SKM-1 (cell line): ENCODE data around the gene EML4.
"Not testable (repeated sequence)": the region's sequence is repeated elsewhere in the genome, so short reads cannot be mapped to it uniquely, and the experiment has no call there.

Source experiments
- DNase-seq: peaks from one replicate; lab custom pipeline; 2025; ENCODE audit not compliant: unreplicated experiment; lab: John Stamatoyannopoulos, UW

Gene EML4

DNA sequence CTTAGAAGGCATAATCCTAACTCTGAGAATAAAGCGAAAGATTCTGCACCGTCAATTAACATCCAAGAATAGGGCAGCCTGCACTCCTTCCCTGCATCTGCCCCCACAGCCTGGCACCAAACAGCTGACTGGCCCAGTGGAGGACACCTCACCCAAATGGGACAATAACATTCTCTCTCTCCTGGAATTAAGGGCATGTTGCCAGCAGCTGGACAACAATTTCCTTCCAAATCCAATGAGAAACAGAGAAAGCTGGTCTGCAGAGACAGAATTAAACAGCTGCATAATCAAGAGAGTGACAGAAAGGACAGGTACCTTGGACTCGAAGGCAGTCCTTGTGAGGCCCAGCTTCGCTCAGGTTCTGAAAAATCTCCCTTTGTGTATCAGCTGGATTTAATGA lies 176.8 kb downstream of the EML4 start:
- no peak for DNase-seq

DNA sequence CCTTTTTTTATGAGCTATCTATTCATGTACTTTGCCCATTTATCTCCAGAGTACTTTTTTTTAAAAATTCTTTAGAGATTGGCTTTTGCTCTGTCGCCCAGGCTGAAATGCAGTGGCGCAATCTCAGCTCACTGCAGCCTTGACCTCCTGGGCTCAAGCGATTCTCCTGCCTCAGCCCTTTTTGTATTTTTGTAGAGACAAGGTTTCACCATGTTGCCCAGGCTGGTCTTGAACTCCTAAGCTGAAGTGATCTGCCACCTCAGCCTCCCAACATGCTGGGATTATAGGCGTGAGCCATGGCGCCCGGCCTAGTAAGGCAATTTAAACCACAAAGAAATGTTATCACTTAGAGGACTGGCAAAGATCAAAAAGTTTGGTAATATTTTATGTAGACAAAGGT lies 177.7 kb downstream of the EML4 start:
- DNase-seq: not testable (repeated sequence)

DNA sequence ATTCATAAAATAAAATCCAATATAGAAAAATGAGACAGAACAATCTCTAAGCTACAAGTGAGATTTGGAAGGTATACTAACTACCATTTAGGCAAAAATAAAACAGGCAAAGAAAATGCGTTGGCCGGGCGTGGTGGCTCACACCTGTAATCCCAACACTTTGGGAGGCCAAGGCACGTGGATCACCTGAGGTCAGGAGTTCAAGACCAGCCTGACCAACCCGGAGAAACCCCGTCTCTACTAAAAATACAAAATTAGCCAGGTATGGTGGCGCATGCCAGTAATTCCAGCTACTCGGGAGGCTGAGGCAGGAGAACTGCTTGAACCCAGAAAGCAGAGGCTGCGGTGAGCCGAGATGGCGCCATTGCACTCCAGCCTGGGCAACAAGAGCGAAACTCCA lies 178.4 kb downstream of the EML4 start:
- not testable (repeated sequence) for DNase-seq

DNA sequence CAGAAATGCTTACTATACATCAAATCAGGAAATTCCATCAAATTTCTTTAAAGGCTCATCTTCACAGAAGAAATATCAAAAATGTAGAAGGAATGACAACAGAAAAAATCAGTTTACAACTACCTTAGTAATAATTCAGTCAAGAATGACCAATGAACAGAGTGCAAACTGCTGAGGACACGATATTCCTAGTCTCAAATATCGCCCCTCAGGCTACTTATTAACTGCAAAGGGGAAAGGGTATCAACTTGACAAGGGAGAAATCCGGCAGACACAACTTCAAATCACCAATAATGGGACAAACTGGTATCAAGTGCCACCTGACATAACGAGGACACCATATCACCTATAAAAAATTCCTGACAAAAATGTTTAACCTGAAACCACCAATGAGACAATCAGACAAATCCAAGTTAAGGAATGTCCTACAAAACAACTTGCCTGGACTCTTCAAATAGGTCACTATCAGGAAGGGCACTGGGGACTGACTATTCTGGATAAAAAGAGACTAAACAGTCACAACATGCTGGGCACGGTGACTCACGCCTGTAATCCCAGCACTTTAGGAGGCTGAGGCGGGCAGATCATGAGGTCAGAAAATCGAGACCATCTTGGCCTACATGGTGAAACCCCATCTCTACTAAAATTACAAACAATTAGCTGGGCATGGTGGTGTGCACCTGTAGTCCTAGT lies 179.1 kb downstream of the EML4 start:
- DNase-seq: no peak

DNA sequence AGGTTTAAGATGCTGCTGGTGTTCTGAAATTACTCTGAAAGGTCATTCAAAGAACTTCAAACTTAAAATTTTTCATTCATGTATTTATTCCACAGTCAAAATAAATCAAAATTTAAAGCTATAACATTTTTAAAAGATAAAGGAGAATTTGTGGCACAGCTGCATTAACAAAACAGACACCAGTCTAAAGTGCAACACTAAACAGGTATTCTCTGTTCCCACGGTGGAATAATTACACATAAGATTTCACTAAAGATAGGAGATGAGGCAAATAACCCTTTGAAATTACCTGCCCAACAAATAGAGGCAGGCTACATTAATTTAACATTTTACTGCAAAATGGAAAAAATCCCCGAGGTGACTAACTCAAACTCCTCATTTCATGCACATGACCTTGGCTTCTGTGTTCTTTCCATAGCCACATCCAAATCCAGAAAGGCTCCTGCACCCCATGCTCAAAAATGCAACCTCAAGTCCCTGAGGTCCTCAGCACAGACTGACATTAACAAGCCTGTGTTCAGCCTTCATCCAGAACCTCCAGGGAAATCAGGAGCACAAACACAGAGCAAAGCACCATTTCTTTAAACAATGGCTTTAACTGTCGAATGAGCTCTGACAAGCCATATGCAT lies 181.4 kb downstream of the EML4 start:
- DNase-seq: no peak

DNA sequence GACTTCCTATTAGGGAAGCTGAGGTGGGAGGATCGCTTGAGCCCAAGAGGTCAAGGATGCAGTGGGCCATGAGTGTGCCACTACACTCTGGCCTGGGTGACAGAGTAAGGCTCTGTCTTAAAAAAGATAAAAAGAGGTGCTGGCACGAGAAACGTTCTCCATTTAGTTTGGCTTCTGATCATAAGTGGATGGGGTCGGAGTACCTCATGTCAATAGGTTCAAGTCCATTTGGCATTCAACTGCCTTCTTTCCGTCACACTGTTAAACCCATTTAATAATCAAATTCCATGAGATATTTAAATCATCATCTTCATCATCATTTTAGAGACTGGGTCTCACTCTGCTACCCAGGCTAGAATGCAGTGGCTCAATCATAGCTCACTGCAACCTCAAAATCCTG lies 182.7 kb downstream of the EML4 start:
- DNase-seq: no peak

DNA sequence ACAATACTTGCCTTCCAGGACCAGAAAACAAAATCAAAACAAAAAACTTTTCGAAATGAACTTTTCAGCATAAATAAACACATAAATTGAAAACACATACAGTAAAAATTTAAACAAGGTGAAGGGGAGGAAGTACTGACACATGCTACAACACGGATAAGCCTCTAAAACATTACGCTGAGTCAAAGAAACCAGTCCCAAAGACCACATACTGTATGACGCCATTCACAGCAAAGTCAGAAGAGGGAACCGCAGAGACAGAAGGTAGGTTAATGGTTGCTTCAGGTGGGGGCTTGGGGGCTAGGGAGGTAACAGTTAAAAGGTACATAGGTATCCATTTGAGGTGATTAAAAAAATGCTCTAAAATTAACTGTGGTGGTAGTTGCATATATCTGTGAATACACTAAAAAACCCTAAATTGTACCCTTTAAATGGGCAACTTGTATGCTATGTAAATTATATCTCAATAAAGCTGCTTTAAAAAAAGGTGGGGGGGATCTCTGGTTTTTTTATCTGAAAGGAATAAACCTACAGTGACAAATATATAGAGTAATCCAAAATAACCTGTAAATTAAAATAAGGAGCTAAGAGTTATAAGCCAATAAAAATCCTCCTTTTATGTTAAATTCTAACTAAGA lies 184.8 kb downstream of the EML4 start:
- no peak for DNase-seq

DNA sequence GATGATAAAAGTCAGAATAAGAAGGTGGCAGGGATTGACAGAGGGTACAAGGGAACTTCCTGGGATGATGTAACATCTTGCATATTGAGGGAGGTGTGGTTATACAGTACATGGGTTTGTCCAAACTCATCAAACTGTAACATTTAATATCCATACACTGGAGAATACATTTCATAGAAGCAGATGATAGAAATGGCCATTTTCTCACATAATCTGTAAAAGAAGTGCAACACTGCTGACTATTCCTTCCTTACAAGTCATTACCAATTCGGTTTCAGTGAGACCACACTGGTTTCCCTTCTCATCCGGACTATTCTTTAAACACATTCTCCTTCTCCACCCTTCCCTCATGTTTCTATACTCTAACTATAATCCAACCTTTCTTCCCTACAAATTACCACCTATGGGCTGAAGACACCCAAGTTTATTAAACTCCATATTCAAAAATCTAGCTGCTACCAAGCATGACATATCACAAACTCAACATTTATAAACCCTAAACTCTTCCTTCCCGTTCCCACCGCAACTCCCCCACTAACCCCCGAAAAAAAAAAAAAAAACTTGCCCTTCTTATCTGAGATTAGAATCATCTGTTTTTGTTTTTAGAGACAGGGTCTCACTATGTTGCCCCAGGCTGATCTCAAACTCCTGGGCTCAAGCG lies 190.3 kb downstream of the EML4 start:
- DNase-seq: no peak

DNA sequence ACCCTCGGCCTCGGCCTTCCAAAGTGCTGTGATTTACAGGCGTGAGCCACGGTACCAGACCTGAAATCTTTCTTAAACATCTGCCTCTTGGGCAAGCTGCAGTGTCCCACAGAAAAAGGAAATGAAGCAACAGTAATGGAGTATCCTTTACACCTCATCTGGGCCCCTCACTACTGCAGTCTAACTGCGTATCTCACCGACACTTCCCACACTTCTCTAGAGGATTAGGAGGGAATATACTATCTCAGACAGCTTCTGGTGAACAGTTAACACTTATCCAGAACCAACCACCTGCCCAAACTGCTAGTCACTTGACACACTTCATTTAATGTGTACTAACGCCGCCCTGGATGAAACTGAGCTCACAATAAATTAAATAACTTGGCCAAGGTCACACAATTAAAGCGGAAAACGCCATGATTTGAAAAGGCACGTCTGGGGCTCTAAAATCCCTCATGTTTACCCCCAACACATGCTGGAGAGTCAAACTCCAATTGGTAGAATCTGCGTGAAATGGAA lies 190.9 kb downstream of the EML4 start:
- peak; percentile 37 for DNase-seq

DNA sequence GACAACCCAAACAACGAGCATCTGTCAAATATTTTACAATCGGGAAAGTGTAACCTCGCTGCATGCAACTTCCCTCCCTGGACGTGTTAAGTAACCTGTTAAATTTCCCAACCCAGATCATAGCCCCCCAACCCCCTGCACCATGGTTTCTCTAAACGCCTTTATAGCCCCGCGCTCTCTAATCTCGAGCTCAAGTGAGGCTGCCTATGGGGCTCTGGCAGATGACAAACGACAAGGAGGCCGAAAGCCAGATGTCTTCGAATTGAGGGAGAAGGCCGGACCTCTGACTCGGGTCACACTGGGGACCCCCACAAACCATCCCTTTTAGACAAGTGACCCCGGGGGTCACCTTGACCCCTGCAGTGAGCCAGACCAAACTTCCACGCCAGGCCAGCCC lies 191.3 kb downstream of the EML4 start:
- DNase-seq: no peak

DNA sequence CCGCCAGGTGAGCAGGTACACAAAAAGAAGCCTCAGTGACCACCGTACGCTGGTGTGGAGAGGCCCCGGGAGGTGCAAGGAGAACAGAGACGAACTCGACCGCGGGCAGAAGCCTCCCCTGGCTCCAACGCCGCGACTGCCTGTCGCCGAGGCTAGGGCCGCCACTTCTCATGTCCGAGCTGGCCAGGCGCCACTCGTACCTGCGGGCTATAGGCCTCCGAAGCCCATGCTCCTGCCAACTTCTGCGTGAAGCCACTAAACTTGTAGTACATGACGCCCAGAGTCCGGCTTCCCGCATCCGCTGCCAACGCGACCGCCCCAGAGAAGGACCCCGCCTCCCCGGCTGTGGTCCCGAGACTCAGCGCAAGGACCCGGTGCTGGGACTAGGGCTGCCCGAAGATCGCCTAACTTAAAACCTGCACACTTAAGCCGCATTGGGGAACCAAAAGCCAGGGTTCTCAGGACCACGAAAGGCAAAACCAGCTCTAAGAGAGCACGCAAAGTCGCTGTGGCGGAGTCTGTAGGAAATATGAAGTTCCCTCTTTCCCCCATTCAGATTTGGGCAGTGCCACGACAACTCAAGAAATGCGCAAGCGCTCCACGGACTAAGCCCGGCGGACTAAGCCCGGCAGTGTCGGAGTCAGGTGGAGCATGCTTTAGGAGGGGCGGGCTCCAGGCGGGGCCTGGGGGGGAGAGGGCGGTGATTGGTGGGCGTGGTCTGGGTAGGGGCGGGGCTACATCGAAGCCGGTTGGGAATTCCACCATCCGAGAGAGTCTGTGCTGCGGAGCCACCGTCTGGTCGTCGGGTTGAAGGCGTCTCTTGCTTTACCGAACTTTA lies 192.0 kb downstream of the EML4 start, which contains the start of gene COX7A2L:
Gene COX7A2L (minus strand): TSS at position 328 of the 838 bp plus-strand sequence. CDS start 56 bp downstream, at position 272.
- peak; percentile 96 for DNase-seq

DNA sequence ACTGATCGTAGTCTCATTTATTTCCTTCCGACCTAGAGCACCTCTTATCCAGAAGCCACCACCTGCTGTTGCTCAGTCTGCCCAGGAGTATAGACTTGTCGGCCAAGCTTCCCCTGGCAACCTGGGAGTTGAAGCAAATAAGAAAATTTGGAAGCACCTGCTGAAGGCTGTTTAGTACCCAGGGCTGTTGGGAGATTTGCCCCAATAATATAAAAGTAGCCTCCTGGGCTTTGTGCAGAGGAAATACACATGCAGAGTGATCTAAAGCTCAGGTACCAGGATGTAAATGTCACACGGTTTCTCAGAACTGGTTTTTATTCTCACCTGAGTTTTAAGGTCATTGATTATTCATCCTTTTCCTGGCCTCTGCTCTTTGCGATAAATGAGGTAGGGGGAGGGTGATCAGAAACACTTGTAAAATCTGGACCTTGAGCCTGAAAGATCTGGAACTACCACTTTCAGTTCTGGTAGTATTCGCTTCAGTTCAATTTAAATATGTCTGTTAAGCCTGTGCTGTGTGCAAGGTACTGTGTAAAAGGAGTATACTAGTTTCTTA lies 192.7 kb downstream of the EML4 start:
- DNase-seq: no peak

DNA sequence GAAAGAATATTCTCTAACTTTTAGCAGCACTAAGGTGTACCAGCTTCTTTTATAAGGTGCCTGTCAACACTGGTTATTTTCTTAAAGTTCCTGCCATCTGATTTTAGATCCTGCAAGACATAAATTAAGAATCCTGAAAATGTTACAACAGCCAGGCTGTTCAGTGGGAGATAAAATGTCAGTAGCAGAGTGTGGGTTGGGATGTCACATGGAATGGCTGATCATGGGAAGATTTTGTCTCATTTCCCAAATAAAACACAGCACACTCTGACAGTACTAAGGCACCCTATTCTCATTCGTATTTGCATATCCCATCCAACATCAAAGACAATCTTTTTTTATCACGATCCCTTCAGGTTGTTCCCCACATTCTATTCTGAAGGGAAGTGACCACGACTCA lies 194.3 kb downstream of the EML4 start:
- no peak for DNase-seq

DNA sequence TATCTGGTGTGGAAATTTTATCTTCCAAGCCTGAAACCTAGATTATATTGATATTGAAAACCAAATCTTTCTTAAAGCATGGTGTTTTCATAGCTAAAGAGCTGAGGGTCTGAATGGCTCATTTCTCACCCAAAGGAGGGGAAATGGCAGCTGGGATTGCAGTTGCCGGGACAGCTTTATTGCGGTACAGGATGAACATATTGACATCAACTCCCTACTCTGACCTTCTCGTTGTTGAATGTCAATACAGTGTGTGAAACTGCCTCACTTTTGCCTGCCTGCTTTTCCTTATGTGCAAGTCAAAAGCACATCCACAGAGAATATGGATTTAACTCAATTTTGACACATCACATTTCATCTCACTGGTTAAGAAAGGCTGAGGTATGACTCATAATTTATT lies 195.5 kb downstream of the EML4 start:
- DNase-seq: no peak

DNA sequence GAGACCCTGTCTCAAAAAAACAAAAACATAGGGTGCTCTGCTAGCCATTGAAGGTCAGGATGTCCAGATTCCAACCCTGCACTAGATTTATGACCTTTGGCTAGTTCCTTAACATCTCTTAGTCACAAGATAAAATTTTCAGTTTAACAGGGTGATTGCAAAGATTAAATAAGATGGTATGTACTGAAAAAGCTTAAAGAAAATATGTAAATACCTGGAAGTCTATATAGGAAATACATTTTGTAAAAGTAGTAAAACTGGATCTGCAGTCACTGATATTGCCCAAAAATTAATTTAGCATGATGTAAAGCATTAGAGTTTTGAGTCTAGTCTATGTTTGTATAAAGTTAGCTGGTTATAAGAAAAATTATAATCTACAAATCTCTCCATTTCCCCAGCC lies 197.3 kb downstream of the EML4 start:
- no peak for DNase-seq

DNA sequence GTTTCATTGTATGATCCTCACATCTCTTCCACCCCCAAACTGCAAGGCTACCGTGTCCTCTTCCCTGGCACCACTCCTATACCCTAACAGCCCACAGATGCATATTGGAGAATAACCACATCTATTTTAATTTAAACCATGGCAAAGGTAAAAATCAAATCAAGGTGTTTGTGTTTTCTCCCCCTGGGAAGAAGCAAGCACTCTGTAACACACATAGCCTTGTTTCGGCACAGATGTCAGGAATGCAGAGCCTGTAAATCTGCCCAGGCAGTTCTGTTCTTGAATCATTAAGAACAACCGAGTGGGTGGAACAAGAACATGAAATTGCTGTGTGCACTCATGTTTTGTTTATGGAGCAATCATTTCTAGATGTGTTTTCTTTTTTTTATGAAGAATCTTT lies 198.7 kb downstream of the EML4 start:
- DNase-seq: no peak

DNA sequence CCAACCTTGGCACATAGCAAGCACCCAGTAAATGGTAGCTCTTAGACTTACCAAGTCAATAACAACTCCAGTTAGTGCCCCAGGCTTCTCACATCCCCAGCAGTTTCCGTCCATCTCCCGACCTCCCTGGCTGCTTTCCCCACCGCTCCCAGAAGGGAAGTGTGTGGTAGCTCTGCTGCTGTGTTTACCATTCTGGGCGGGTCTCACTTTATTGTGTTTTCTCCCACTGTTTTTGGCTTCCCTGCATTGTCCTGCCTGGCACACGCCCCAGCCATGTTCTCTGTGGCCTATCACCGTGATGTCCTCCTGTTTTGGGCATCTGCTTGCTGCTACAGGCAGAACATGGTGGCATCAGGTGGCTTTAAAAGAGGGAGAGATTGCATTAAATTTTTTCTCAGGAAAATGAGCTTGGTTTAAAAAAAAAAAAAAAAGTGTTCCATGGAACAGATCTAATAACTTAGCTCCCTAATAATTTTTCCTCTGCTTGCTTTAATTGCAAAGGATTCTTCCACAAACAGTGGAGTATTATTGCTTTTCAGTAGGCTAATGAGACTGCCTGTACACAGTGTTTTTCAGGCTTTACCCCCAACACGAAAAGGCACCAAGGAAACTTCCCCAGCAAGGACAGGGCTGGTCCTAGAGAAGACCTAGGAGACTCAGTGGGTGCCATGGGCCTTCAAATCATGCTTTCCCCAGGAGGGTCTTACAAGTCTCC lies 199.8 kb downstream of the EML4 start:
- DNase-seq: no peak

DNA sequence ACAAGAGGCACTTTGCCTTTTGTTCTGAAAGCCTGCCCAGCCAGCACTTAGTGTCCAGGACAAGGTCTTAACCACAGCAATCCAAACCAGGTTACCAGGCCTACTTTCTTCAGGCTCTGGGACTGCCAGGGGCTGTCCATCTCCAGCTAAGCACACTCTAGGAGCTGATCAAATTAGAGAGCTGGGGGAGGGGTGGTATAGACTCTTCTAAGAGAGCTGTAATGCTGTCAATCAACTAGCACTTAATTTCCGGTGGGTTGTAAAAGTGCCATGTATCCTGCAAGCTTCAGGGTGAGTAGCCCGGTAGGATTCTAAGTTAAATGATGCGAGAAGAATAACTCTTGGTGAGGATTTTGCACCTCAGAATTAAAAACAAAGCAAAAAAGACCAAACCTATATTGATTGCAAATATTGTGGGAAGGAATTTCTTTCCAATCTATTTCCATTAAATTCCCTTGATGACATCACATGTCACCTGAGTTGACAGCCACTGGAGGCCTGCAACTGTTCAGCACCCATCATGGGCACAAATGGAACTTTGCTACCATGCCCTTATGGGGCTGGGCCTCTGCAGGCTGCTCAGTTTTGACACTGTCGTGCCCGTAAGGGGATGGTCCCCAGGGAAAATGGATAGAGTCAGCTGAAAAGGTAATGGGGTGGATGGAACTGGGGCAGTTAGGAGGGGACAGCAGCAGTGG lies 200.5 kb downstream of the EML4 start:
- DNase-seq: no peak
